NCI-H82 treated with DMSO at 0.1 percent for 48 hours (cell line): Measurements from ENCODE around the gene SMAD7.

Source experiments
- DNase-seq: peaks from one replicate; lab custom pipeline; 2025; ENCODE audit not compliant: unreplicated experiment; lab: John Stamatoyannopoulos, UW

The SMAD7 gene

DNA sequence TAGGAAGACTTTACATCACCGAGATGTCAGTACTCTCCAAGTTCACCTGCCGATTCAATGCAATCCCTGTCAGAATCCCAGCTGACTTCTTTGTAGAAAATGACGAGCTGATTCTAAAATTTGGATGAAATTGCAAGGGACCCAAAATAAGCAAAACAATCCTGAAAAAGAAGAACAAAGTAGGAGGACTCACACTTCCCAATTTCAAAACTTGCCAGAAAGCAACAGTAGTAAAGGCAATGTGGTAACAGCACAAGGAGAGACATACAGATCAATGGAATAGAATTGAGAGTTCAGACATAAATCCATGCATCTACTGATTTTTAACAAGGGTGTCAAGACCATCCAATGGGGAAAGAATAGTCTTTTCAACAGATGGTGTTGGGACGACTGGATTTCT, 52.2 kb downstream of the SMAD7 start:
- DNase-seq, result no peak

DNA sequence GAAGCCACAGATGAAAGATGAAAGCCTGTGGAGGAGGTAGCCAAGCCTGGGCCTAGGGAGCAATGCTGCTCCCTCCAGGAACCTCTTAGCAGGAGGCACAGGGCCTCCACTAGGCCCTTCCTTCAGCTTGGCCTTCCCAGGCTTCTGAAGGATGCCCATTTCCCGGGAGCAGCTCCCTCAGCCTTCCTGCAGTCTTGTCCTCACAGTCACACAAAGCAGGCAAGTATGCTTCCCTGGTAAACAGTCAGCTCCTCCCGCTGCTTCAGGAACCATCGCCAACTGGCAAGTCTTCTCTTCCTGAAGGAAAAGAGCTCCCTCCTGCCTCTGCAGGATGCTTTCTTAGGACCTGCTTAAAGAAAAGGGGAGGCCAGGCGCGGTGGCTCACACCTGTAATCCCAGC, 53.2 kb downstream of the SMAD7 start:
- no peak for DNase-seq

DNA sequence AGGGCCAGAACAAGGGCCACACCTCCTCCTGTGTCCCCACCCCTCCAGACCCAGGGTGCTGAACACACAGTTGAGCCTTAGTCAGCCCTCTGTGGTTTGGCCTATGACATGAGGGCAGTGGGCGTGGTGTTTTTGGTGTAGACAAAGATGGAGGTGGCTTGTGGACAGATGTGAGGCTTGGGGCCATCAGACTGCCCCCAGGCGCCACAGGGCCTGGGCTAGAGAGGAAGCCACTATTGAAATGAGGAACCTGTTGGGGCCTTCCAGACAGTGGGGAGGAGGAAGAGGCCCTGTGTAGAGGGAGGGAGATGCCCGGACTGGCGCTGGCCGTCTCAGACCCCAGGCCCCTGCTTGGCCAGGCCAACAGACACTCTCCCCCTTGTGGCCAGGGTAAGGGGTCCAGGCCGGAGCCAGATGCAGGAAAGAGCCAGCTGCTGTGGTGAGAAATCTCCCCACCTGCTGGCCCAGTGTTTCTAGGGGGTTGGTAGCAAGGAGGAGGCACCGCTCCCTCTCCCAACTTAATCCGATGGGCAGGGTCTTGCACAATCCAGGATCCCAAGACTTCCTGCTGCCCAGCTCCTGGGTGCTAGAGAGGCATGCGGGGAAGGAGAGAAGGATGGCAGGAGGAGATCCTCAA, 53.8 kb downstream of the SMAD7 start:
- no peak for DNase-seq

DNA sequence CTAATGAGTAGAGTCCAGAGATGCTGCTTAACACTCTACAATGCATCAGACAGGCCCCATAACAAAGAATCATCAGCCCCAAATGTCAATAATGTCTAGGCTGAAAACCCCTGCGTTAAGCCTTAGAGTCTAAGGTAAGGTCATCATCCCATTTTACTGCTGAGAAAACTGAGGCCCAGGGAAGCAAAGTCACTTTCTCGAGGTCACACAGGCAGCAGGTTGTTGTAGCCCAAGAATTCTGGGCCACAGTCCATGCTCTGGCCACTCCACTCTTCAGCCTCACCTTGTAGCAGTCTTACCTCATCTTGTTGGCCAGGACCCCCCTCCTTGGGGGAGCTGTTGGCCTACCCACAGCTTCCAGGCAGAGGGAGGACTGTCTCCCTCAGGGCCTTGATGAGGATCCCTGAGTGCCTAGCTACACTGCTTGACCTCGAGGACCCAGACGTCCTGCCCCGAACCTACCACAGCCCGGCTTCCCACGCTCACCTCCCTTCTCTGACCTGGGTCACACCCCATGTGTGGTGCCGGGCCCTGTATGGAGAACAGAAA, 54.4 kb downstream of the SMAD7 start:
- no peak for DNase-seq

DNA sequence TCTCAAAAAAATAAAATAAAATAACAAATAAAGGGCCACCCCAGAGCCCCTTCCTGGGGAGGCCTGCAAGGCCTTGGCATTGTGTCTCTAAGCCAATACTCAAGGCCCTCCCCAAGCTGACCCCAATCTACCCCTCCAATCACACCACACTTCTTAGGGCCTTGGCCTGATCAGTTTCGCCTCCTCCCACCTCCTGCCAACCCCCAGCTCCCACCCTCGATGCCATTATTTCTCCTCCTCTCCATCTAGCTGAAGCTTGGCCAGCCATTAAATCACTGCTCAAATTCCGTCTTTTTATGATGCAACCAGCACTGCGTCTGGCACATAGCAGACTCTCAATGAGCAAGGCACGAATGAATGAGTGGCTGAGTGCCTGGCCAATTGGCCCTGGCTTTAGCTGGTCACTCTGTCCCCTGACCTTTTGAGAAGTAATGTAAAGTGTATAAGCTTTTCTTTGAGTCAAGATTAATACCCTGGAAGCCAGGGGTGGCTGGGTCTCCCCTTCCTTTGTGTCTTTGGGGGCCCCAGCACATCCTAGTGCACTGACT, 55.9 kb downstream of the SMAD7 start:
- DNase-seq, result no peak

DNA sequence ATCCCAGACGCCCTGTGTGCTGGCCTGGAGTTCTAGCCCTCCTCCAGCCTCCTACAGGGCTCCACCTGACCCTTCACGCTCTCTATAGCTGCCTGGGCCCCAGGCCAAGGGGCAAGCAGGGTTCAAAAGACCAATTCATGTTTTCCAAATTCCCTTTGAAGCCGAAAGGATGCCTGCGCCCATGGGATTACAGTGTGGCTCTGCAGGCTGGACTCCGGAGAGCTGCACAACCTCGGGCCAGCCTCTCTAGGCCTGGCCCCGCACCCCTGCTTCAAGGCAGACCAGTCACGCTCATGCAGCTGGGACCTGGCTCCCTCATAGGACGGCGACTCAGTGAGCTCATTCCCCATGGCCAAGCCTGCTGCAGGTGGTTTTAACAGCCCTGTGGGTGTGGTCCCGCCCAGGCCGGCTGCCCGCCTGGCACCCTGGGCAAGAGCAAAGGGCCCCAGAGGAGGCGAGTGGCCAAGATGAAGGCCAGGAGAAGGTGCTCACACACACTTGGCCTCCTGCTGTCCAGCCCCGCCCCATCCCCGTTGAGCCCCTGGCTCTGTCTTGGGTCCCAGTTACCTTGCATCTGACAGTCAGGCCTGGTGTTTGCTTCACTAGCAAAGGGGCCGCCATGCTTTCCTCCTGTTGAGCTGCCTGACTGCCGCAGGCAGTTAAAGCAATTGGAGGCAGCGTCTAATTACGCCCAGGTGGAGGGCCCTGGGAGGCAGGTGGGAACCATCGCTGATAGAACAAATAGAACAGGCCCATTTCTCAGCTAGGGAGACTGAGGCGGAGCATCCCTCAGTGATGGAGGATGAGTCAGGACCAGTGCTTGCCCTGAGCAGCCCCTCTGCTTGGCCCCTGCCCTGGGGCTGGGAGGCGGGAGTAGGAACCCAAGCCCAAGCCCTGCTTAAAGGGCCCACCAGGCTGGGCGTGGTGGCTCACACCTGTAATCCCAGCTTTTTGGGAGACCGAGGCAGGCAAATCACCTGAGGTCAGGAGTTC, 56.9 kb downstream of the SMAD7 start:
- DNase-seq, result no peak

DNA sequence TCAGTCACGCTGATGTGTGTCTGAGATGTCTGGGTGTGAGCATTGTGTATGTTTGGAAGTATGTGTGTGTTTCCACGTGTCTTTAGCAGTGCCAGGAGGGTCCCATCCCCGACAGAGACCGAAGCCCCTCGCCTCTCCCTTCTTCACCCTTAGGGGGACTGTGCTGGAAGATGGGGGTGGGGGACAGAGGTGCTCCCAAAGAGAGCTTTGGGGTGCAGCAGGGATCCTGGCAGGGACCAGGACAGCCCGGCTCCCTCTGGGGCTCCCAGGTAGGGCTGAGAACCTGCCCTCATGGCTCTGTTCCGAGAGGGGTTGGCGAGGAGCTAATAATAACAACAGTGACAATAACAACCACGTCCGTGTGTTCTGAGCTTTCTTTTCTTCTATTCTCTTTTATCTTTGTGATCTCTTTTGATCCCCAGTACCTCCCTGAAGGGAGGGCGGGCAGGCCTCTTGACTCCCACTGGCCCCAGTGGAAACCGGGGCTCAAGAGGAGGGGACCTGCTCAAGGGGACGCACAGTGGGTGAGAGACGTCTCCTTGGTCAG, 57.6 kb downstream of the SMAD7 start:
- no peak for DNase-seq

DNA sequence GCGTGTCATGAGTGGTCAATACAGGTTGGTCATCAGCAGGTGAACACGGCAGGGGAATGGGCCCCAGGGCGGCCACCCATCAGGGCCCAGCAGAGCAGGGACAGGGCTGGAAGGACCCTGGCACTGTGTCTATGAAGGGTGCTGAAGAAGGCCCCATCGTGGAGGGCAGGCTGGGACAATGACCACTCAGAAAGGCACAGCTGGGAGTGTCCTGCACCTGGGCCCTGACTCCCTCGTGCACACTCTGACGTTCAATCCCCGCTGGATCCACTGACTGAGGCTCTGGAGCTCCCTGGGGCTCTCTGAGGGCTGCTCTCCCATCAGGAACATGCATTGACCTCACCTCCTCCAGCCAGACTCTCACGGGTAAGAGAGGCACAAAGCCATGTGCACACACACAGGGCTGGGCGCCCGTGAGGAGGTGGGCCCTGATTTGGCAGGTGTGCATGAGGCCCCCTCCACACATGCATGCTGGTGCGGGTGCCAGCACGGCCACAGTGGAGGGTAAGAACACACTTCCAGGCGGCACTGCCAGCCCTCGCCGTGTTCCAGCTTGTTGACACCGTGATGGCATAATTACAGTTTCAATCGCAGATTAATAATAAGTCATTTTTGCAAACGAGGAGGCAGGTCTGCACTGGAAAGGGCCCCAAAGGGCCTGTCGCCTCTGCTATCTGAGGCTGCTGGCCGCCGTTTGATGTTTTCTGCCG, 58.5 kb downstream of the SMAD7 start:
- no peak for DNase-seq

DNA sequence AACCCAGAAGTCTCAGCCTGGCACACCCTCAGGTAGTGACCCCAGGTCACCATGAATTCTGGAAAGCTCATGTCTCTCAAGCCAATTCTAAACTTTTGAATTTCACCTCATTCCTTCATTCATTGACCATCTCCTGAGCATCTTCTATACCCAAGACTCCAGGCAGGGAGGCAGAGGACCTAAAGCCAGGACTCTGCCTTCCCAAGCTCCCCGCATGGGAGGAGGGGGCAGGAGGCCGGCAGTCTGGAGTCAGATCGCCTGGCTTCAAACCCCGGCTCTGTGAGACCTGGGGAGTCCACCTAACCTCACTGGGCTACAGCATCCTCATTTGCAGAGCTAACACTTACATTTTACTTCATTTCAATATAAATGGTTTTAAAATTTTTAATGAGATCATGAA, 59.0 kb downstream of the SMAD7 start:
- no peak for DNase-seq

DNA sequence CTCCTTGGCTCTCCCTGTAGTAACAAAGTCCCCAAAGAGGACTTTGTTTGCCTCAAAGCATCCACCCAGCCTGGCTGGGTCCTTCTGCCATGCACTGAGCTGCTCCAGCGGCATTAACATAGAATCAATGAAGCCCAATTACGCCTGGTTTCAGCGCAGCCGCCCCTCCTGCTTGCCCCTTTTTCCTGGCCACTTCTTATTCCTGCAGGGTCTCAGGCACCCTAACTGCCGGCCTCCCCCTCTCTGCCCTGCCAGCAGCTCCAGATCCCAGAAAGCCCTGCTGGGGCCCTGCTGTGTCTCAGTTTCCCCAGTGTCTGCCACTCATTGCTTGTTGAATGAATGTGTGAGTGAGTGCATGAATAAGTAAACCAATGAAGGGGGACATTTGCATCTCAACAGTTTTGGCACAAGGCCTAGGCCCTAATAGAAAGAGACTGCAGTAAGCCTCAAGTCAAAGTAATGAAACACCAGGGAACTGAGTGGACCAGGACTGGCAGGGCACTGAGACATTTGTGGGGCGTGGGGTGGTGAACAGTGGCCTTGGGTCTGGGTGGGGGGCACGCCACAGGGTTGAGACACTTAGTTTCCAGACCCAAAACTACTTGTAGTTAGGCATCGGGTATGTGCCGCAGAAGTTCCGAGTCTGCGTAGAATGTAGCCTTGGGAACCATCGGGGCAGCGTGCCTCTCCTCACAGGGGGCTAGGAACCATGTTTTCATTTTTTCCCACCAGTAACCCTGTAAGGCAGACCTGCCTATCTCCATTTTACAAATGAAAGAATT, 60.6 kb downstream of the SMAD7 start:
- no peak for DNase-seq

DNA sequence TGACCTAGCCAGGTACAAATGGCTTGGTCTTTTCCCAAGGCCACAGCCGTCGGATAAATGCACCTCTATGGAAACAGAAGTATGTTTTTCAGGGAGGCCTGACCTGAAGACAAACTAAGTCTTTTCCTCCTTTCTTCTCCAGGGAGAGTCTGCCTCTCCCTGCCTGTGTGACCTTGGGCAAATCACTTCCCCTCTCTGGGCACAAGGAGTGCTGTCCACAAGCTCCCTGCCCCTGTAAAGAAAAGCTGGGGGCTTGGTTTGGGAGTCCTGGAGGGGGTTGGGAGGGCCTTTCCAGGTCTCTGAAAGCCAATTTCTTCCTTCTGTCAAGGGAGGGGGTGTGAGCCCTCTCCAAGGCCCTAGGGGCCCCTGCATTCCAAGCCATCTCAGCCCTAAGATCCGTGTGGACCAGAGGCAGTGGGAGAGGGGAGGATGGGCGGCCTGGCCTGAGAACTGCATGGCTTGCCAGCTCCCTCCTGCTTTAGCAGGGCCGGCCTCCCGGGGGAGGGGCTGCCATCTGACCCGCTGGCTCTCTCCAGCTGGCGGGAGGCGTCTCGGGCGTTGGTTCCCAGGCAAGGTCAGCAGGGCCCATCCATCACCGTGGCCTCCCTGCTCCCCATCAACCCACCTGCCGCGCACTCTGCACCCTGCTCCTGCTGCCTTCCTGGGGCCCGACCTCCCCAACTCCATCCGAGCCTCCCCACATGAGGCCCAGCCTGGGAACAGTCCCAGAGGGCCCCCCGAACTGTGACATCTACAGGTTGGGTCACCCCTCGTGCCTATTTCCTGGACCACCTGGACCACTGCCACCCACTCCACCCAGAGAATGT, 61.4 kb downstream of the SMAD7 start:
- no peak for DNase-seq

DNA sequence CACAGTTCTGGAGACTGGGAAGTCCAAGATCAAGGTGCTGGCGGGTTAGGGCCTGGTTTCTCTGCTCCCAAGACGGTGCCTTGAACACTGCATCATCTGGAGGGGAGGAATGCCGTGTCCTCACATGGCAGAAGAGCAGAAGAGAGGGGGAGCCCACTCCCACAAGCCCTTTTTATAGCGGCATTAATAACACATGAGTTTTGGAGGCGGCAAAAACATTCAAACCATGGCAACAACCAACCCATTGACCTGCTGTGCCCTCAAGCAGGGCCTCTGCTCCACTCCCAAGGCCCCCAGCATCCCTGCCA, 62.0 kb downstream of the SMAD7 start:
- no peak for DNase-seq

DNA sequence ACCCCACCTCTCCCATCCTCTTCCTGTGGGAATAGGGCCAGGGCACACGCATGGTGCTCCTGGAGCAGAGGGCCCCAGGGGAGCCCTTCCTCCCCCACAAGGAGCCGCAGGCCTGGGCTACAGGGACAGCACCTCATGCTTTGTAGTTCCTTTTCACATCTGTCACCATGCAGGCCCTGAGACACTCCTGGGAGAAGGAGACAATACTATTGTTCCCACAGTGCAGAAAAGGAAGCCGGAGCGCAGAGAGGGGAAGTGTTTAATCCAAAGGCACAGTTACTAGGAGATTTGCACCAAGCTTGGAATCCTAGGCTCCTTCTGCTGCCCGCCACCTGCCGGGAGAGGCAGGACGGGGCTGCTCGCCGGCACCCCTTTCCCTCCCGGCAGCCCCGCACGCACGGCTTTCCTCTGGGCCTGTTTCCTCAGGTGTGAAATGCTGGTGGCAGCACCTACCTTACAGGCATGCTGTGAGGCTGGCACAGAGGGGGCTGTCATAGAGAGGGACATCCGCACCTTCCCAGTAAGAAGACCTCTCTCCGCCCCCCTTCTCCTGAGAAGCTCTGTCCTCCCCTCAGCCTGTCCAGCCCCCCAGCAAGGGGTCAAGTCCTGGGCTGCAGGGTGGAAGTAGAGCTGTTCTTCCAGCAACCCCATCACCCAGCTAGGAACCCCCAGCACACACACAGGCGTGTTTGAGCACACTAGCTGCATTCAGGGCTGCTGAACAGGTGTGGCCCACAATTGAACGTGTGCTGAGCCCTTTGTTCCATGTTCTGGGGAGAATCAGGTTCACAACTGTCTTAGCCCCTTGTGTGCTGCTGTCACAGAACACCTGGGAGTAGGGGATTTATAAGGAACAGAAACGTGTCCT, 62.6 kb downstream of the SMAD7 start:
- no peak for DNase-seq

DNA sequence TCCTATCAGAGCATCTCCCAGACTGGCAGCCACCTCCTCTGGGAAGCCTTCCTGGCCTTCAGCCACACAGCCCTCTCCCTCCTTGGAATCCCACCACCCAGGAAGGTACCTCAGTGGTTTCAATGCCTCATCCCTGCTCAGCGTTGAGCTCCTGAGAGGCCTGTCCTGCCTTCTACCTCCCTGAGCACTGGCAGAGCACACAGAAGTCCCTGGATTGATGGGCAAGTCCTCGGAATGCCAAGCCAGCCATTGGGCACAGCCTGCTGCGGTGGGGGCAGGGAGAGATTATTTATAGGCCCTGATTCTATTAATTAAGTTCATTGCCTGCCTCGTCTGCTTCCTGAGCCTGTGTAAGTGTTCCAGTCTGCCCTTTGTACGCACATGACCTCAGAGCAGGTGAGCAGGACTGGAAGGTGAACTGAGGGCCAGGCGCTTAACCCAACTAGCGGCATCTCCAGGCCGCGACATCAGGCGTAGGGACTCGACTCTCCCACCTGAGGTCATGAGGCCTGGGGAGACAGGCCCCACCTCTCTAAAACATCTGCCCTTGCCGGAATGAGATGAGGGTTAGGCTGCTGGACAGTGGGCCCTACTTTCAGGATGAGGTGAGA, 63.4 kb downstream of the SMAD7 start:
- DNase-seq, result no peak

DNA sequence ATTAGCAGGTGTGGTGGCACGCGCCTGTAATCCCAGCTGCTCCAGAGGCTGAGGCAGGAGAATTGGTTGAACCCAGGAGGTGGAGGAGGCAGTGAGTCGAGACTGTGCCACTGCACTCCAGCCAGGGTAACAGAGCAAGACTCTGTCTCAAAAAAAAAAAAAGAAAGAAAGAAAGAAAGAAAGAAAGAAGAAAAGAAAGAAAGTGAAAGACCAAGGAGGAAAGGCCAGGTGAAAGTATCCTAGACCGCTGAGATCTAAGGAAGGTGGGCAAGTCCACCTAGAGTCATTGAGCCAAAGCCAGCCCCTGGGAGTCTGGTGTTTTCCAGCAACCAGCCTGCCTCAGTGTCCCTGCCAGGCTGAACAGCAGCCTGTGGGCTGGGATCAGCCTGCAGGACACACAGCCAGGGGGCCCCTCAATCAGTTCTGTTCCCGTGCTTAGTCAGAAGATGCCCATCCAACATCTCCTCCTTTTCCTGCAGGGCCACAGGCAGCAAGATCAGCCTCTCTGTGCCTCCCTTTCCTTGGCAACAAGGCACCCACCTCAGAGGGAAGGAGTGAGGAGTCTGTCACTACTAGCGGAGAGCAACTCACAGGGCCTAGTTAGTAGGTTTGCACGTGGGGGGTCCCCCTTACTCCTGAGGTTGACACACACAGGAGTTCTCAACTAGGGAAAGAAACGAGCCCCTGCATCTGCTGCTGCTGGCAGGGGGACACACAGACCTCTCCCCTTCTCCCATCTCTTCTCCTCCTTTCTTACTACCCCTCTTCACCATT, 64.1 kb downstream of the SMAD7 start:
- no peak for DNase-seq

DNA sequence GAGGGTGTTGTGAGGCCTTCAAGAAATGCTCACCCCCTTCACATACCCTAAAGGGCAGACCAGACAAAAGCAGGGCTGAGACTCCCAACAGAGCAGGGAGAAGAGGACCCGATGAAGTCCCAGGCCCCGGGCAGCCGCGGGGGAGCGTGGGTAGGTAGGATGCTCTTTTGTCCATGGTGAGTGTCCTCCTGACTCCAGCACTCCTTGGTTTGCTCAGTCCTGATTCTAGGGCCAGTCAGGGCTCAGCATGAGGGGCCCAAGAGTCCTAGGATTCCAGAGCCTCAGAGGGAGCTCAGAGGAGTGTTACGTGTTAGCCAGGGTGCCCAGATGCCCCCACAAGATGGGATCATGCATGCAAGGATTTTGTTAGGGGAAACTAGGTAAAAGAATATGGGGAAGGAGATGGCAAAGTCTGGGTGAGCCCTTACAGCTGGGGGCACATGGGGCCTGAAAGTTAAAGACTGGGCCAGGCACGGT, 64.8 kb downstream of the SMAD7 start:
- DNase-seq, result no peak

DNA sequence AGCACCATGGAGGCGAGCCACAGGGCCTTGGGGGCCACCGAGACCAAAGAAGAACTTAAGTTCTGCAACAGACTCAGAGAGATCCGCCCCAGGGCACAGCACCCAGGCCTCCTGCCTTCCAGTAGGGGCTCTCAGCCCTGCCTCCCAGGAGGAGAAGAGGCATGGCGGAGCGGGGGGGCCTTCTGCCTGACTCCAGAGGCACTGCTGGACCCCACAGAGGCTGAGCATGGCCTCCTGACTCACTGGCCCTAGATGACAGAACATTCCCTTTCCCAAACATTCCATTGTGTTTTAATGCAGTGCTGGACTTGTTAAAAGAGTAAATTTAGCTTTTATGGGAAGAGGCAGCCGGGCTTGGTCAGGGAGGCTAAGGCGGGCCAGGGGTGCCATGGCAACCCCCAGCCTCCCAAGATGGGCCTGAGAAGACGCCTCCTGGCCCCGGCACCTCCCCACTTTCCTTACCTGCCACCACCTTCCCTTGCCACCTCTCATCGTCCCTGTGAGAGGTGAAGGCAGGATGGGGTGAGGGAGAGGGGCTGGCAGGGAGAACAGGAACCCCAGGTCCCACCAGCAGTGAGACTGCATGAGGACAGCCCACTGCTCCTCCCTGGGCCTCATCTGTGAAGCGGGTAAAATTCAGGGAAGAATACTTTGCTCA, 65.4 kb downstream of the SMAD7 start:
- no peak for DNase-seq
